SU-DHL-6 (cell line): ENCODE results near the gene CTNNAL1.
A peak's percentile ranks its signal among the peaks of the same experiment; 100 is the strongest.

Experiments
- H2AFZ ChIP-seq: fragments of 200-600 bp; sonication (generic); 2 replicates; pipeline ENCODE4 v1.6.1; 2014; ENCODE audit warnings: low read depth, mild to moderate bottlenecking, moderate library complexity, mixed read lengths, antibody characterized with exemption, low read length; ENCODE audit not compliant: severe bottlenecking
- H3F3A ChIP-seq: fragments of 200-600 bp; shearing (Covaris generic); 2 replicates; pipeline ENCODE4 v1.6.0; 2016; ENCODE audit warnings: antibody characterized with exemption, mild to moderate bottlenecking; ENCODE audit not compliant: insufficient read depth
- H3K27ac ChIP-seq: fragments of 200-600 bp; sonication (generic); 2 replicates; pipeline ENCODE4 v1.5.1; 2016; ENCODE audit warnings: low read depth, mild to moderate bottlenecking, low read length, moderate library complexity, mixed read lengths
- H3K27me3 ChIP-seq: fragments of 200-600 bp; sonication (generic), shearing (Covaris generic); 2 replicates; pipeline ENCODE4 v1.6.0; 2014; ENCODE audit warnings: mild to moderate bottlenecking, low read length
- H3K36me3 ChIP-seq: fragments of 200-600 bp; sonication (generic); 2 replicates; pipeline ENCODE4 v1.6.1; 2014; ENCODE audit warnings: mild to moderate bottlenecking, low read length, mixed read lengths
- H3K4me2 ChIP-seq: fragments of 300-600, 200-600 bp; shearing (Covaris generic), sonication (generic); 2 replicates; pipeline ENCODE4 v1.6.0; 2014; ENCODE audit warnings: low read length, low read depth, mild to moderate bottlenecking; ENCODE audit not compliant: poor library complexity, severe bottlenecking
- H3K4me3 ChIP-seq: fragments of 200-600 bp; sonication (generic); 2 replicates; pipeline ENCODE4 v1.5.1; 2014; ENCODE audit warnings: antibody characterized with exemption, low read length, mild to moderate bottlenecking, mixed read lengths; ENCODE audit not compliant: insufficient read depth, poor library complexity, severe bottlenecking
- H3K79me2 ChIP-seq: fragments of 200-600 bp; sonication (generic); 2 replicates; pipeline ENCODE4 v1.6.1; 2014; ENCODE audit warnings: mild to moderate bottlenecking, low read length, moderate library complexity; ENCODE audit not compliant: insufficient read depth
- H3K9ac ChIP-seq: fragments of 200-600 bp; sonication (generic); 2 replicates; pipeline ENCODE4 v1.7.0; 2014; ENCODE audit warnings: mild to moderate bottlenecking, low read length
- H3K9me2 ChIP-seq: fragments of 200-600 bp; sonication (generic); replicated peaks from 2 replicates; pipeline ENCODE4 v1.6.1; 2014; ENCODE audit warnings: low read length; ENCODE audit not compliant: insufficient read depth
- H3K9me3 ChIP-seq: fragments of 200-600 bp; sonication (generic); 2 replicates; pipeline ENCODE4 v1.6.1; 2014; ENCODE audit warnings: low read length, mixed read lengths; ENCODE audit not compliant: insufficient read depth
- H4K20me1 ChIP-seq: fragments of 200-600 bp; sonication (generic); 2 replicates; pipeline ENCODE4 v1.6.1; 2014; ENCODE audit warnings: low read depth, mild to moderate bottlenecking, antibody characterized with exemption, low read length, moderate library complexity, mixed read lengths
- EZH2phosphoT487 ChIP-seq: fragments of 200-600 bp; sonication (generic), shearing (Covaris generic); conservative IDR thresholded peaks from 2 replicates; pipeline ENCODE4 v1.6.1; 2018; ENCODE audit warnings: mild to moderate bottlenecking, antibody characterized with exemption, low read length, moderate library complexity, mixed read lengths
- TF ChIP-seq, protein P1 (sequence below): fragments of 200-600 bp; sonication (generic); IDR thresholded peaks from one replicate; pipeline ENCODE4 v1.5.1; 2017; ENCODE audit warnings: antibody characterized with exemption, mild to moderate bottlenecking, low read length, moderate library complexity; ENCODE audit not compliant: insufficient read depth, poor library complexity, severe bottlenecking

The CTNNAL1 gene

DNA sequence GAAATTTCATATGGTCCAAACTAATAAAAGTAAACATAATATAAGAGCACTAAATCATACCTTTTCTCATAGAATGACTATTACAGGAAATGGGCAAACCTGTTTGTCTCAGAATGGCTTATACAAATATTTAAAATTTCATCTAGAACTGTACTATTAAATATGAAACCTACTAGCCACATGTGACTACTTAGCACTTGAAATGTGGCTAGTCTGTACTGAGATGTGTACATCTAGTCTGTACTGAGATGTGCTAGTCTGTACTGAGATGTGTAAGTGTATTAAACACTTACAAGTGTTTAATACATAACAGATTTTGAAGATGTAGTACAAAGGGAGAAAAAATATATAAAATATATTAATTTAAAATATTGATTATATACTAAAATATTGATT lies 56.7 kb downstream of the CTNNAL1 start:
- Histone ChIP-seq H3K36me3 (no peaks in the 10 kb centered on the region), H4K20me1 (no peaks in the 10 kb centered on the region), H3K27ac (no peak overlapping the region), H3K4me3 (no peak overlapping the region), H3K79me2 (no peaks in the 10 kb centered on the region), H3F3A (no peaks in the 10 kb centered on the region), H3K4me2 (no peak overlapping the region), H2AFZ (no peak overlapping the region), H3K9me2 (no peaks in the 10 kb centered on the region), H3K9me3 (no peaks in the 10 kb centered on the region), H3K9ac (no peak overlapping the region), H3K27me3 (no peaks in the 10 kb centered on the region)
- TF ChIP-seq, protein P1, sequence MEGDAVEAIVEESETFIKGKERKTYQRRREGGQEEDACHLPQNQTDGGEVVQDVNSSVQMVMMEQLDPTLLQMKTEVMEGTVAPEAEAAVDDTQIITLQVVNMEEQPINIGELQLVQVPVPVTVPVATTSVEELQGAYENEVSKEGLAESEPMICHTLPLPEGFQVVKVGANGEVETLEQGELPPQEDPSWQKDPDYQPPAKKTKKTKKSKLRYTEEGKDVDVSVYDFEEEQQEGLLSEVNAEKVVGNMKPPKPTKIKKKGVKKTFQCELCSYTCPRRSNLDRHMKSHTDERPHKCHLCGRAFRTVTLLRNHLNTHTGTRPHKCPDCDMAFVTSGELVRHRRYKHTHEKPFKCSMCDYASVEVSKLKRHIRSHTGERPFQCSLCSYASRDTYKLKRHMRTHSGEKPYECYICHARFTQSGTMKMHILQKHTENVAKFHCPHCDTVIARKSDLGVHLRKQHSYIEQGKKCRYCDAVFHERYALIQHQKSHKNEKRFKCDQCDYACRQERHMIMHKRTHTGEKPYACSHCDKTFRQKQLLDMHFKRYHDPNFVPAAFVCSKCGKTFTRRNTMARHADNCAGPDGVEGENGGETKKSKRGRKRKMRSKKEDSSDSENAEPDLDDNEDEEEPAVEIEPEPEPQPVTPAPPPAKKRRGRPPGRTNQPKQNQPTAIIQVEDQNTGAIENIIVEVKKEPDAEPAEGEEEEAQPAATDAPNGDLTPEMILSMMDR, result no peak
- TF ChIP-seq EZH2phosphoT487, result no peak

DNA sequence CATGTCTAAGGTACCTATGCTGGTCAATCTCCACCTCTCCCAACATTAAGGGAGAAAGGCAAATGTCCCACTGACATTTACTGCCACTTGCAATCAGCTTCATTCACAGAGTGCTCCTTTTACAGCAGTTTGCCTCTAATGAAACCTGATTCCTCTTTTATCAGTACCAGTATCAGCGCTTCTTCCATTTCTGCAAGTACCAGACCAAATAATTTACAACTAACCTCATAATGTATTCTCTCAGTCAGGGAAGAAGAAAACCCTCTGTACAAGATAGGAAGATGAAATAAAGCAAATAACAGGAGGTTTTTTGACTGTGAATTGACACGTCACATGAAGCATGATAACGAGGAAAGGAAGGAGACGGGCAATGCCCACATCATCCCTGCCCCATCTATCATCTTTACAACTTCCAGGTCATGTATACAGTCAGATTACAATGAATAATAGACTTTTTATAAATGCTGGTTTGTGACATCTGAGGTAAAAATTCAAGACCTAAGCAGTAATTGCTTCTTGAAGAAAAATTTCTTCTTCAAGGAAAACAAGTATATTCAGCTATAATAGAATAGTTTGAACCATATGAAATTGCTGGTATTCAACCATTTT lies 57.2 kb downstream of the CTNNAL1 start:
- no peak overlapping the region for H3K4me2 ChIP-seq
- H4K20me1 ChIP-seq, result no peaks in the 10 kb centered on the region
- TF ChIP-seq EZH2phosphoT487, result no peak
- TF ChIP-seq, protein P1, result no peak
- H3K27me3 ChIP-seq, result no peaks in the 10 kb centered on the region
- H3K79me2 ChIP-seq, result no peaks in the 10 kb centered on the region
- no peaks in the 10 kb centered on the region for H3F3A ChIP-seq
- no peaks in the 10 kb centered on the region for H3K9me2 ChIP-seq
- H3K36me3 ChIP-seq, result no peaks in the 10 kb centered on the region
- no peaks in the 10 kb centered on the region for H3K9me3 ChIP-seq
- H3K9ac ChIP-seq, result no peak overlapping the region
- no peak overlapping the region for H3K27ac ChIP-seq
- no peak overlapping the region for H3K4me3 ChIP-seq
- no peak overlapping the region for H2AFZ ChIP-seq

DNA sequence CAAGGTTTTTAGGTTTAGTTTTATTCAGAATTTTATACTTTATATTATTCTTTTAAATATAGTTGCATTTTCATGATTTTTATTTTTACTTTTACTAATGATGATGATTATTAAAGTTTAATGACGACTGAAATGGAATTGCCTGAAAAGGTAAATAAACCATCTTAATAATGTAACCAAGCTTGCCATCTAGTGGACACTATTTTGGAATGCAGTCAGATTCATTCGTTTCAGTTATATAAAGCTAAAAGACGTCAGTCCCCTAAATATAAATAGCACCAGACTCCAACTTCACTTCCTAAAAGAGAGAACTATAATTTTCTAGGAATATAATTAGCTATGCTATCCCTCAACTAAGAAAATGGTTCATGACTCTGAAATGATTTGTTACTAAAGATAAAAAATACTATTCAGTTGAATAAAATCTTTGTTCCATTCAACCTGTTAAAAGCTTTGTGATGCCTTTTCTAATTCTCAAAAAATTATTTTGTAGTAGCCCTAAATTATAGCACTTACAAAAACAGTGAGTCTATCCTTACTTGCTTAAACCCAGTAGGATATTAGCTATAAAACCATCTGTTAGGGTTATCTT lies 59.2 kb downstream of the CTNNAL1 start:
- Histone ChIP-seq H3K79me2 (no peaks in the 10 kb centered on the region), H3K27ac (no peak overlapping the region), H3K27me3 (no peaks in the 10 kb centered on the region), H3K9me3 (no peaks in the 10 kb centered on the region), H4K20me1 (no peaks in the 10 kb centered on the region), H3K4me2 (no peak overlapping the region), H3K9me2 (no peaks in the 10 kb centered on the region), H3K36me3 (no peaks in the 10 kb centered on the region), H3F3A (no peaks in the 10 kb centered on the region), H3K9ac (no peak overlapping the region), H2AFZ (no peak overlapping the region), H3K4me3 (no peak overlapping the region)
- TF ChIP-seq EZH2phosphoT487, result no peak
- TF ChIP-seq, protein P1, result peak; percentile 46
